ENCODE data around the gene TSPAN18. TPM values are rescaled to one million over a fixed set of nuclear protein-coding genes. Genes with fewer than 3 reads are reported as not detected.

Gene TSPAN18
- total RNA-seq, 1 donor from 2014 or later: 31.5 TPM

DNA sequence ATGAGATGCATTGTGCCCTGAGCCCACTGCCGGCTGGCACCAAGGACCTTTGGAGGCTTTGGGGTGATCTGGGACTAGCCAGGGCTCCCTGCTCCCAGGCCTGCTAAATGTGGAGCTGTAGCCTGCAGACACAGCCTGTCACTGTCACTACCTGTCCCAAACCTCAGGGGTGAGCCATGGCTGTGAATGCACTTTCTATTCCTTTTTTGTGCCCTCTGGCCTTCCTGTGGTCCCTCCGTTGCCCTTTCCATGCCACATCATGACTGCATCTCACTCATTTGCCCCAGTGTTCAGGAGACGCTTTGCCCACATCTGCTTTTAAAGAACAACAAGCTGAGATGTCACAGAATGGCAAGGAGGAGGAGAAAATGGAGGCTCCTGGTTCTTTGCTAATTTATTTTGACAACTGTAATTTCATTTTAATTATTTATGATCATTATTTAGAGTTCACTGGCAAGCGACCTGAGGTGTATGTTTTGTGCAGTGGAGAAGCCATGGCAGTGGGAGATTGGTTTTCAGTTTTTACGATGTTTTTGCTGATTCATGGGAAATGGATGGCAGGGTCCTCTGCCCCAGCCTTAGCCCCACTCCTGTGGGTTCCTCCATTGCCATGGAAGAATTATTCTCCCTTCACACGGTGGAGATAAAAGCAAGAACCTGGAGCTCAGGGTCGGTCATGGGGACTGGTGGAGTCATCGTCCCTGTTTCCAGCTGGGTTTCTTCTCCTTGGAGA lies 69.2 kb downstream of the TSPAN18 start:
- no peak for DNase-seq (ENCODE audit: low read depth in 2 of 2)

DNA sequence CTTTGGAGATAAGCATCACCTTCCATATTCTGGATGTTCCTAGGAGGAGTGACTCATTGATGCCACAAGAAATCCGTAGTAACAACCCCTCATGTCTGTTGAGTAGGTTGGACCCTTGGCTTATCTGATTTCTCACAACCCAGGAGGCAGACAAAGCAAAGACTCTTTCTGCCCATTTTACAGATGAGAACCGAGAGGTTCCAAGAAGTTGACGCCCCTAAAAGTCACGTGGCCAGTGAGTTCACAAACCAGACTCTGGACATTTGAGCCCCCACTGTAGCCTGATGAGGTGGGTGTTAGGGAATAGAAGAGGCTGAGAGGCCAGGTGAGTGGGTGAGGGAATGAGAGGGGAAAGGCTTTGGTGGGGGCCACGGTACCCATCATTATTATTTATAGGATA lies 70.3 kb downstream of the TSPAN18 start:
- no peak for DNase-seq (ENCODE audit: low read depth in 2 of 2)

DNA sequence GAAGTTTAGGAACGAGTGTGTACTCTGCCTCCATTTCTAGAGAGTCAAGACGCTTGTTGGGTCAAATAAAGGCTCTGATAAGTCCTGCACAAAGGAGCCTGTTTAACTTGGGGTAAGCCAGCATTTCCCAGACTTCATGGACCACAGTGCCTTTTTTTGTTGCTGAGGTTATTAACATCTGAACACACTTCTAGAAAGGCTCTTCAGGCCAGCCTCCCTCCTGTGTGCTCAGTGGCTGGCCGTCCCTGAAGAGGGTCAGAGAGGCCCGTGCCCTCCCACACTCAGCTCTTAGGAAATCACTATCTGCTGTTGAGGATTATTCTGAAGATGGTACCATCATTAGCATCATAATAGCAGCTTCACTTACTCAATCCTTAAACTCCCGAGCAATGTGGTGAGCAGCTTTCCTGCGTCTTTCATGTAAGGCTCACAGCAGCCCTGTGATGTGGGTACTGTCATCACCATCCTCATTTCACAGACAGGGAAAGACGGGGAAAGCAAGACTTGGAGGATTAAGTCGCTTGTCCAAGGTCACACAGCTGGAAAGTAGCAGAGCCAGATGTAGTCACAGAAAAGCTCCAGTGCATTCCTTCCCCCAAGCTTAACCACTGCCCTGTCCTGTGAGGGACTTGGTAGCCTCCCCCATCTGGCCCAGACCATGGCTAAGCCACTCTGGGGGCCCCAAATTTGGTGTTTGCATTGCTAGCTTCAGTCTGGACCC lies 71.3 kb downstream of the TSPAN18 start:
- no peak for DNase-seq (ENCODE audit: low read depth in 2 of 2)

DNA sequence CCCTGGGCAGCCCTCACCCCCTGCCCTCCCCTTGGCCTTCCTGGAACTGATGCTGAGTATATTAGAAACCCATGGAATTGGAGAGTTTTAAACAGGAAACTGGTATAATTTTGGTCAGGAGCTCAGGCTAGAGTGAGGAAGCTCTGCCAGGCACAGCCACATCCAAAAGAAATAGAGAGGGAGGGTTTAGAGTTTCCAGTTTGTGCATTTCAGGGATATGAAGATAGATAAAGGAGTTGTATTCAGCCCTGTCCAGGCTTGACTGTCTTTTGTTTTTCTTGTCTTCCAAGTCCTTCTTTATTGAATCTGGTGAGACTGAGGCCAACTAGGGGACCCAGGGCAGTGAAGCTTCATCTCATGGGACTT lies 71.8 kb downstream of the TSPAN18 start:
- no peak for DNase-seq (ENCODE audit: low read depth in 2 of 2)

DNA sequence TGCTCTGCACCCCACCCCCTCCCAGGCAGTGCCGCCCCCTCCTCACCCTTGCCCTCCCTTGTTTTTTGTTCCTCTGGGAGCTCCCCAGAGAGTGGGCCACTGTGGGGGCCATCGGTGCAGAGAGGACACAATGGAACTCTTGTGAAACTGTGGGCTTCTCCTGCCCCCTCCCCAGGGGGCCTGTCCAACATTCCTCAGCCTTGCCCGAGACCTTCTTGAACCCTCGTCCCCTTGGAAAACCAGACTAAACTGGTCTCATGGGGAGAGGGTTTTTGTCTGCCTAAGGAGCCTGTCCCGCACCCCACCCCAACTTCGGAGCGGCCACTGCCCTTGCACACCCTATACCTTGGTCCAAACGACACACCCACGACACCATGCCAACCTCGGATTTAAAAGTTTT lies 72.2 kb downstream of the TSPAN18 start:
- DNase-seq (ENCODE audit: low read depth in 2 of 2): no peak

DNA sequence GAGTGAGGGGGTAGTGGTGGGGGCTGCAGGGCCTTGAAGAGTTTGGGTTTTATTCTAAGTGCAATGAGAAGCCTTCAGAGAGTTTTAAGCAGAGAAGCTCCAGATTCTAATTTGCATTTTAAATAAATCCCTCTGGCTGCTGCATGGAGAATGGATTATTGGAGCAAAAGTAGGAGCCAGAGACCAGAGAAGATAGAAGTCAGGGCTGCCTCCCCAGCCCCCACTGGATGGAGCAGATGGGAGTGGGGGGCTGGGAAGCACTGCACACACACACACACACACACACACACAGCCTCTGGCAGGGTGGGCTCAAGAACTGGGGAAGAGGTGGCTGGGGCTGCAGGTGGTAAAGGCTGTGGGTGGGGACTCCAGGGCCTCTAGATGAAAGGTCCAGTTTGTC lies 75.6 kb downstream of the TSPAN18 start:
- DNase-seq (ENCODE audit: low read depth in 2 of 2): no peak

DNA sequence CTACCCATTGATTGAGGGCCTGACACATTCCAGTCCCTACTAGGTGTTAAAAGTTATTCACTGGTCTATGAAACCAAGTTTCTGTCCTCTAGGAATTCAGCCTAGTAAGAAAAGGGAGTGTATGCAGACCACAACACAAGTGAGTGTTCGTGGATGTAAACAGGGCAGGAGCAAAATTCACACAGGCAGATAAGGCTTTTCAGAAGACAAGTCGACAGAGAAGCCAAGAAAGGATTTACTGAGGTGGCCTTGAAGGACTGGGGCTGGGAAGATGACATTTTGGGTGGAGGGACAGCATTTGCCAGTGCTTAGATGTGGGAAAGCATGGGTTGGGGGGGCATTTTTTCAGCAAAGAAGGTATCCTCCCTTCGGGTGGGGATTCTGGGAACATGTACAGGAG lies 76.2 kb downstream of the TSPAN18 start:
- no peak for DNase-seq (ENCODE audit: low read depth in 2 of 2)

DNA sequence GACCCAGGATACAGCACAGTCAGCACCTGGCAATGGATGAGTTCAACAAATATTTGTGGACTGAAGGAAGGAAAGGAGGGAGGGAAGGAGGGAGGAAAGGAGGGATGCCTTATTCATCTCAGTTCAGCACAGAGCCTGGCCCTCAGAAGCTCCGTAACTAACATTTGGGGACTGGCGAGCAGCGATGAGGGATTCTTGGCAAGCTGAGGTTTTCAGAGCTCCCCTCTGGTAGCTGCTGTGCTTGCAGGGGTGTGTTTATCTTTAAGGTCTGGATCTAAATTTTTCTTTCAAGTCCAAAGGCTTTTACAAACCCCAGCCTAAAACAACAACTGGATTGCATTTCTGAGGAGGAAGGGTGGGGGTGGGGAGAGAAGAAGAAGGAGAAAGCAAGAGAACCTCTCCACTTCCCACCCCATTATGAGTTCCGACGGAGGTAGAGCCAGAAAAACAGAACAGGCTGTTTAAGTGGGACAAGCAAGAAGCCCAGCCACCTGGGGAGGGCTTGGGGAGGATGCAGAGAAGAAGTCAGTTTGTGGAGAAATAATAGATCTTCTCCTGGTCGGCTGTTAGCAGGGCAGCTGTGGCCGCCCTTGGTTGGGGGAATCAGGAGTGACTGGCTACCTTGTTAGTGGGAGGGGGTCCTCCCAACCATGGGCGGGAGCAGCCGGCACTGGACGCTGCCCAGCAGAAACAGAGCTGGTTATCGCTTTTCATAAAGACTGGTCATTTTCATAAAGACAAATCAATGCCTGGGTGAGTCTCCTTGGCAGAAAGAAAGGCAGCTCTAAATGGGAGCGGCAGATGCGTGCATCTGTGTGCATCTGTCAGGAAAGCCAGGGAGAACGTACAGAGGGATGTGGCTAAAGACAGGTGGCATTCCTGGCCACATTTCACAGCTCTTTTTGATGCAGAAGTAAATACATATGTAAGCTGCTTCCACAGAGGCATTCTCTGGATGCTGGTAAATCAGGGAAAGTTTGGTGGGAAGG lies 78.0 kb downstream of the TSPAN18 start:
- no peak for DNase-seq (ENCODE audit: low read depth in 2 of 2)

DNA sequence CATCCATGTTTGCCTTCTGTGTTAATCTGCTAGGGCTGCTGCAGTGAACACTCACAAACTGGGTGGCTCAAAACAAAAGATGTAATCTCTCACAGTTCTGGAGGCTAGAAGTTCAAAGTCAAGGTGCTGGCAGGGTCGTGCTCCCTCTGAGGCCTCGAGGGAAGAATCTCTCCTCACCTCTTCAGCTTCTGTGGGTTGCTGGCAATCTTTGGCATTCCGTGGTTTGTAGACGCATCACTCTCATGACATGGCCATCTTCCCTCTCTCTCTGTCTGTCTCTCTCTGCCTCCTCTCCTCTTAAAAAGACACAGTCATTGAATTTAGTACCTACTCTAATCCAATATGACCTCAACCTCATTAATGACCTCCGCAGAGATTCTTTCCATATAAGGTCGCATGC lies 78.8 kb downstream of the TSPAN18 start:
- no peak for DNase-seq (ENCODE audit: low read depth in 2 of 2)

DNA sequence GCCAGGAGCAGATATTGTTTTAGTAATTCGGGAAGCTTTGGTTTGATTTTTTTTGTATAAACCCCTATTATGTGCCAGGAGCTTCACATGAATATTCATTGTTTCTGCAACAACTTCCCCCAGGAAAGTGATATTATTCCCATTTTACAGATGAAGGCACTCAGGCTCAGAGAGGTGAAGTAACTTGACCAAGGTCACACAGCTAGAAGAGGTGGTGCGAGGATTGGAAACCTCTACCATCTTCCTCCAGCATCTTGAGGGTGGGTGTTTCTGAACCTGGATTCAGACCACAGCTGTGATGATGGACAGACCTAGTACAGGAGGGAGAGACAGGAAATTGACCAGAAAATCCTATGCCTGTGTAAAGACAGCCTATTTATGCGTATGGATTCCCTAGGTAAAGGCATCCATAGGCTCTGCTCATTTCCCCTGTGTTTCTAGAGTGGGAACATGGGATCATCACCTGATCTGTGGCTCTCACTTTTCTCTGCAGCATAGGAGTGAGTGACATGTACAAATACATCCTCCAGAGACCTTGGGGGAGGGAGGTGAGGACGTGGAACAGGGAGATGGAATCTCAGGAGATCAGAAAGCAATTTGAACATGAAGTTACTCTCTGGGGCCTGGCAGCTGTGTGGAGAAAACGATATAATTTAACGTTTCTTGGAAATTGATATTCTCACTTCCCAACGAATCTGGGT lies 81.4 kb downstream of the TSPAN18 start:
- DNase-seq (ENCODE audit: low read depth in 2 of 2): no peak

DNA sequence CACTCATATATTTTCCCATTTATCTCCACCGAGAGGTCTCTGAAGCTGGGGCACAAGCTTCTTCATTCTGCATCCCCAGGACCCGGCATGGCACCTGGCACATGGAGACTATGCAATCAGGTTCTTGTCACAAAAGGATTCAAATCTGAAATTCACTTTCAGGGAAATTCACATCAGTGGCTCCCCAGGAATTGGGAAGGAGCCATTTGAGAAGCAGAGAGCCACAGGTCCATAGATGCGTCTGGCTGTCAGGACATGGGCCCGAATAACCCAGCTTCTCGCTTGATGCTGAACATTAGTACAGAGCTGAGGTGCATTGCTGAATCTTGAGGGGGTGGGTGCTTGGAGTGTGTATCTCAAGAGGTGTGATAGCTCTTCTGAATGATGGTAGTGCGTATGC lies 82.5 kb downstream of the TSPAN18 start:
- DNase-seq (ENCODE audit: low read depth in 2 of 2): no peak

DNA sequence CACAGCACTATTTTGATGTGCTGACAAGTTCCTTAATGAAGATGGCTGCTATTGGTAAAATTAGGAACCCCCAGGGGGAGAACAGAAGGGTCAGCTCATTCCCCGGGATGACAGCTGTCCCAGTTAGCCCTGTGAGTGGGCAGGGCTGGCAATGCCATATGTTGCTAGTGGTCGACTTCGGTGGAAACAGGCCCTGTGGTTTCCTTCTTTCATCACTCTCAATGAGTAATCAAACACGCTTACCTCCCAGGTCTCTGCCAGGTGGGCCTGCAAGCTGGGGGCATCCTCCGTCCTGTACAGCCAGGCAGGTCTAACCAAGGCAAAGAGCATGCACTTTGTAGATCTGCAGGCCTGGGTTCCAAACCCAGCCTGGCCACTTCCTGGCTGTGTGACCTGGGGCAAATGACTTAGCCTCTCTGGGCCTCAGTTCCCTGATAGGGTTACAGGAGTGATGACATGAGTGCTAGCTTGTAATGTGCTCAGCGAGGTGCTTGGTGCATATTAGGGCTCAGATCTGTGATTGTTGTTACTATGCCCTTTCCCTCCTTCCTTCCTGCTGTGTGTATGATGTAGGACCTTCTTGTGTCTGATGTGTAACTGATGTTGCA lies 85.2 kb downstream of the TSPAN18 start:
- no peak for DNase-seq (ENCODE audit: low read depth in 2 of 2)

DNA sequence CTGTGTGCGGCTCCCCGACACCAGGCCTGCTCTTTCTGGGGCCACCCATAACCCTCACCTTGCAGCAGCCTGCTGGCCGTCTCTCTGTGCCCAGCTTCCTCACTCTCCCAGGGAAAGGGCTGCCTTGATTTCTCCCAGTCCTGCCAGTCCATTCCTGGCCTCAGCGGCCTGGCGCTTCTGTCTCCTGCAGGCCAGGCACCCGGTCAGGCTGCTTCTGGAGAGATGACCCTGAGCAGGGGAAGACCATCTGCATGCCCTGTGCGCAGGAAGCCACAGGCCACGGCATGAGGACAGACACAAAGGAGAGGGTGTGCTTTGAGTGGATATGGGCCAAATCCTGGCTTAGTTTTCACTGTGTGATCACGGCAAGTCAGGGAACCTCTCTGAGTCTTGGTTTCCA lies 86.2 kb downstream of the TSPAN18 start:
- peak; percentile 29 to 85 for DNase-seq (ENCODE audit: low read depth in 2 of 2)

DNA sequence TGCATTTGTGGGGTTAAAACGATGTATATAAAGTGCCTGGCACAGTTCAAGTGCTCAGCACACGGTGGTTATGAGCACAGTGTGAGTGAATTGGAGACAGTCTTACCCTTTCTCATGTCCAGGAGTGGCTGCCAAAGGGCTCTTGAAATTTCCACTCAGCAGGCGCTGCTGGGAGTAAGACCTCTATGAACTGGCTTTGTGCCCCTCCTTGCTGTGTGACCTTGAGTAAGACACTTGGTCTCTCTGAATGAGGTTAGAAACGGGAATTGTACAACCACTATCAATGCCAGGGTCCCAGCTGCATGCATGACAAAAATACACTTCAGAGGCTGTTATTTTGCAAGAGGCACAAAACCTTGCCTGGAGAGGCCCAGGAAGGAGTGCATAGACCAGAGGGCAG lies 86.6 kb downstream of the TSPAN18 start:
- DNase-seq (ENCODE audit: low read depth in 2 of 2): no peak

DNA sequence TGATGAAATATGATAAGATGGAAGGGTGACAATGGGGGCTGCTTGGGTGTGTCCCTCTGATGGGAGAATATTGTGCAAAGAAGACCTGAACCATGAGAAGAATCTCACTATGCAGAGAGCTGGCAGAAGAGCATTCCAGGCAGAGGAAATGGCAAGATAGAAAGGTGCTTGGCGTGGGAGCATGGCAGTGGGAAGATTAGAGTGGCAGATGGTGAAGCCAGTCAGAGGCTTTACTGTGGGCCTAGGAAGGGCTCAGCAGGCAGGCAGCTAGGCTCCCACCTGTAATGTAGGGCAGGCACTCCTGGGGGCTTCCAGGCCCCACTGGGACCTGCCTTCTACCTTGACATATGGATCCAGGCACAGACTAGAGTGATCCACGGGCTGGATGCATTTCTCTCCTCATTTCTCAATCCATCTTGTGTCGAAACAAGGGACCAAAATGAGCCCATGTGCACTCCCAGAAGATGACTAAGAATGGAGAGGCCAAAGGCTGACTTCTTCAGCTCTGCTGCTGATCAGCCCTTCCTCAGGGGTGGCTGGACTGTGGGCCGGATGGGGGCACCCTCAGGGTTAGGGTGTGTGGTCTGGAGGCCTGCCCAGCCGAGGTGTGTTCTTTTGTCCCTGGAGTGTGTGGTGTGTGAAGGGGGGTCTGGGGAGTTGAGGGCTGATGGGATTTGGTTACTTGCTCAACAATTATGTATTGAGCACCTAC lies 88.3 kb downstream of the TSPAN18 start:
- DNase-seq (ENCODE audit: low read depth in 2 of 2): no peak

DNA sequence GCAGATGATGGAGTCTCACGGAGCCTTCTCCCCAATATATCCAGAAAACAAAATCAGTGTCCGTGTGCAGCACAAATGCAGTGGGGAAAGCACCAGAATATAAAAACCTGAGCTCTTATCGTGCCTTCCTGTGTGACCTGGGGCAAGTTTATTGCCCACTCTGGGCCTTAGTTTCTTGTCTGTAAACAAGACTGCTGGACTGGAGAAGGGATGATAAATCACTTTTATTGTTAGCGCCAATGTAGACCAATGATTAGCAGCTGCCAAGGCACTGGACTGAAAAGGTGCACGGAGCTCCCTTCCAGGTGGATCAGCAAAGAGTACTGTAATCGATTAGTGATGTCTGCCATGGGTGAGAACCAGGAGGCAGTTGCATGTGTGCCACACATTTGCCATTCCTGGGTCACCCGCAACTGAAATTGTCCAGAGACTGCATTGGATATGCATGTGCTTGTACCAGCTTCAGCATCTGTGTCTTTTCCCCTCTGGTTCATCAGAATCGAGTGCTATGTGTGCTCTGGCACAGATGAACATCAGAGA lies 89.2 kb downstream of the TSPAN18 start:
- no peak for DNase-seq (ENCODE audit: low read depth in 2 of 2)

DNA sequence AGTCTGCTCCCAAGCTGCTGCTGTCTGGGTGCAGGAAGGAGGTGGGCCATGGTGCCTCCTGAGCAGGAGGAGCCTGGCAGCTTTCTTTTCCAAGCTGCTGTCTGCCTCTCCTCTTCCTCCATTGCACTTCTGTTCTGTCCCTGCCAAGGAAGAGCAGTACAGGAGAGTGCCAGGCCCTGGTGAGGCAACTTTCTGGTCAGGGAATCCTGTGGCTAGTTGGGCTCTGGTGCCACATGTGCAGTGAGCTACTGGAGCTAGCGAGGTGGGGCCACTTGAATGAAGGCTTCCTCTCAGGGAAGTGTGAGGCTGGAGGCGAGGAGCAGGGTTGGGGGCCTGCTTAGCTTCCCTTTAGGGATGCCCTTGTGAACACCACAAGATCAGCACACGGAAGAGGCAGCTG lies 90.0 kb downstream of the TSPAN18 start:
- no peak for DNase-seq (ENCODE audit: low read depth in 2 of 2)

DNA sequence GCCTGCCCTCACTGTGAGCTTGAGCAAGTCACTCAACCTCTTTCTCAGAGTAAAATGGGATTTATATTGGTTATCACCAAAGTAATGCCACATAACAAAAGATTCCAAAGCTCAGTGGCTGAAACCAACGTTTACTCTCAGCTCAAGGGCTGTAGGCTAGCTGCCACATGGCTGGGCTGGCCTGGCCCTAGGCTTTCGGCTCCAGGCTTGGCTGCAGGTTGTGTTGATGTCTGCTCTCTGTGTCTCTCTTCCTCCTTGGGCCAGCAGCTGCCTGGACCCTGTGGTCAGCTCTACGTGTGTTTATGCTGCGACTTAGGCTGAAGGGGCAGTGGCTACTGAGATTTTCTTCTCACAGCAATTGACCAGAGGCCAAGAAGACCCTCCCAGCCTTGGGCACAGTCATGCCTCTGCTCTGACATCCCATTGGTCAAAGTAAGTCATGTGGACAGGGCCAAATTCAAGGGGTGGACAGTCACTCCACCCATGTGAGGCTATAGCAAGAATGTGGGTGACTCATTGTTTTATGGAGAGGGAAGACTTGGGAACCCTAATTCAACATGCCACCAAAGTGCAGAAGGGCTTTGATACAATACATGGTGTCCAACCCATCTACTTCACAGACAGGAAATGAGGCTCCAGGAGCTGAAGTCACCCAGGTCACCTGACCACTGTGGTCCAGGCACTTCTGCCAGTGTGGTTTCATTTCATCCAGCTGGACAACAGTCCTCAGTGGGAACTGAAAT lies 90.6 kb downstream of the TSPAN18 start:
- DNase-seq (ENCODE audit: low read depth in 2 of 2): peak in 1 of 2 donors; percentile 32

DNA sequence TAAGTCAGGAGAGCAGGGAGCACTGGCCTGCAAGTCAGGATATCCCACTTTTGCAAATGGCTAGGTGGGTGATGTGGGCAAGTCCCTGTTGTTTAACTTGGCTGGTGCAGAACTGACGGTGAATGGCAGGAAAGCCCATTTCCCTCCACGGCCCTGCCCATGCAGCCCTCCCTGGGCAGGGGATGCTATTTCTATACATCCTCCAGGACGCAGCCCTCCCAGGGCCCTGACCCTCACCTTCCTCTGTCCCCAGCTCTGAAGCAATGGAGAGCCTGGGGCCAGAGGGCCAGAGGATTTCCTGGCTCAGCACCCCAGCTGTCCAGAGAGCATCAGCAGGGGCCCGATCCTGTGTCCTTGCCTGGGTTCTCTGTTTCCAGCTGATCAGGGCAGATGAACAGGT lies 91.3 kb downstream of the TSPAN18 start:
- peak in 1 of 2 donors; percentile 96 for DNase-seq (ENCODE audit: low read depth in 2 of 2)
